ENCODE data around the gene GCKR. TPM values are rescaled to one million over a fixed set of nuclear protein-coding genes. Genes with fewer than 3 reads are reported as not detected.

GCKR gene
- polyA plus RNA-seq, 1 donor from 2014 or later = 2.5 TPM

DNA sequence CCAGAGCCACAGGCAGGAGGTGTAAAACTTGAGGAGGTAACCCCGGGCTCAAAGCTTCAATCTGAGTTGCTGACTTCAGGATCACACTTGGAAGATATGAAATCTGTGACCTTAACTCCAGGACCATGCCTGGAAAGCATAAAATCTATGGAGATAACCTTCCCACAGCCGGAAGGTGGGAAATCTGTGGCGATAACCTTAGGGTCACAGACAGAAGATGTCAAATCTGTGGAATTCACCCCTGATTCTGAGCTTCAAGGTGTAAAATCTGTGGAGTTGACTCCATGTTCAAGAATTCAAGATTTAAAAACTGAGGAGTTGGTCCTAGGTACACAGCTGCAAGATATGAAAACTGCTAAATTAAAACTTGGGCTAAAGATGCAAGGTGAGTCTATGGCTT is 74.6 kb downstream of the GCKR start:
- H4K20me1 ChIP-seq (ENCODE audit: insufficient read depth) = no peaks in the 10 kb centered on the region
- no peaks in the 10 kb centered on the region for H3K79me2 ChIP-seq (replicated peaks; ENCODE audit: insufficient read depth, low read length)
- no peaks in the 10 kb centered on the region for H3F3A ChIP-seq (ENCODE audit: insufficient read depth, low read length, poor library complexity, severe bottlenecking)
- no peak overlapping the region for H3K27ac ChIP-seq (ENCODE audit: low read length)
- H3K27me3 ChIP-seq (ENCODE audit: insufficient read depth, low read depth, low read length) = no peaks in the 10 kb centered on the region
- no peak overlapping the region for H3K4me2 ChIP-seq (ENCODE audit: low read length)
- no peak overlapping the region for H2AFZ ChIP-seq (ENCODE audit: low read depth, low read length)
- no peak overlapping the region for H3K9ac ChIP-seq (ENCODE audit: low read length)
- TF ChIP-seq SMC3 (conservative IDR thresholded peaks at IDR 0.05; ENCODE audit: poor library complexity) = no peak
- TF ChIP-seq, protein P1, sequence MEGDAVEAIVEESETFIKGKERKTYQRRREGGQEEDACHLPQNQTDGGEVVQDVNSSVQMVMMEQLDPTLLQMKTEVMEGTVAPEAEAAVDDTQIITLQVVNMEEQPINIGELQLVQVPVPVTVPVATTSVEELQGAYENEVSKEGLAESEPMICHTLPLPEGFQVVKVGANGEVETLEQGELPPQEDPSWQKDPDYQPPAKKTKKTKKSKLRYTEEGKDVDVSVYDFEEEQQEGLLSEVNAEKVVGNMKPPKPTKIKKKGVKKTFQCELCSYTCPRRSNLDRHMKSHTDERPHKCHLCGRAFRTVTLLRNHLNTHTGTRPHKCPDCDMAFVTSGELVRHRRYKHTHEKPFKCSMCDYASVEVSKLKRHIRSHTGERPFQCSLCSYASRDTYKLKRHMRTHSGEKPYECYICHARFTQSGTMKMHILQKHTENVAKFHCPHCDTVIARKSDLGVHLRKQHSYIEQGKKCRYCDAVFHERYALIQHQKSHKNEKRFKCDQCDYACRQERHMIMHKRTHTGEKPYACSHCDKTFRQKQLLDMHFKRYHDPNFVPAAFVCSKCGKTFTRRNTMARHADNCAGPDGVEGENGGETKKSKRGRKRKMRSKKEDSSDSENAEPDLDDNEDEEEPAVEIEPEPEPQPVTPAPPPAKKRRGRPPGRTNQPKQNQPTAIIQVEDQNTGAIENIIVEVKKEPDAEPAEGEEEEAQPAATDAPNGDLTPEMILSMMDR (IDR thresholded peaks at IDR 0.05; ENCODE audit: poor library complexity, severe bottlenecking) = no peak
- TF ChIP-seq RAD21 (conservative IDR thresholded peaks at IDR 0.05) = no peak
- no peak for TF ChIP-seq MXI1 (conservative IDR thresholded peaks at IDR 0.05; ENCODE audit: poor library complexity, severe bottlenecking)
- TF ChIP-seq POLR2AphosphoS5 (IDR thresholded peaks at IDR 0.05) = no peak
- TF ChIP-seq TAF1 (IDR thresholded peaks at IDR 0.05; ENCODE audit: low read depth) = no peak
- H3K9me3 ChIP-seq (ENCODE audit: low read length) = no peaks in the 10 kb centered on the region
- no peak overlapping the region for H3K4me3 ChIP-seq (ENCODE audit: low read length)
- H3K36me3 ChIP-seq (ENCODE audit: insufficient read depth, low read length) = no peaks in the 10 kb centered on the region
- no peaks in the 10 kb centered on the region for H3K9me2 ChIP-seq (ENCODE audit: insufficient read depth, low read length)

DNA sequence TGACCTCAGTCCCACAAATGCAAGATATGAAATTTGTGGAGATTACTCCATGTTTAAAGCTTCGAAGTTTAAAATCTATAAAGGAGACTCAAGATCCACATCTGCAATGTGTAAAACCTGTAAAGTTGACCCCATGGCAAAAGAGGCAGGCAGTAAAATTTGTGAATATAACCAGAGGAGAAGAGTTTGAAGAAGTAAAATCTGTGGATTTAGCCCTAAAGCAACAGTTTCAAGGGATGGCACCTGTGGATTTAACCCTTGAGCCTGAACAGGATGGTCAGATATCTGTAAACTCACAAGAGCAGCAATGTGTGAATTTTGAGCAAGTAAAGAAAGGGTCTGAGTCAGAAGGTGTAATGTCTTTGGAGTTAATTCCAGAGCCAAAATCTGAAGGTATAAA is 75.0 kb downstream of the GCKR start:
- Histone ChIP-seq H2AFZ (ENCODE audit: low read depth, low read length) (no peak overlapping the region), H3K9me2 (ENCODE audit: insufficient read depth, low read length) (no peaks in the 10 kb centered on the region), H3K9me3 (ENCODE audit: low read length) (no peaks in the 10 kb centered on the region), H3K4me3 (ENCODE audit: low read length) (no peak overlapping the region), H3K9ac (ENCODE audit: low read length) (no peak overlapping the region), H3K79me2 (replicated peaks; ENCODE audit: insufficient read depth, low read length) (no peaks in the 10 kb centered on the region), H3K4me2 (ENCODE audit: low read length) (no peak overlapping the region), H4K20me1 (ENCODE audit: insufficient read depth) (no peaks in the 10 kb centered on the region), H3F3A (ENCODE audit: insufficient read depth, low read length, poor library complexity, severe bottlenecking) (no peaks in the 10 kb centered on the region), H3K27me3 (ENCODE audit: insufficient read depth, low read depth, low read length) (no peaks in the 10 kb centered on the region), H3K36me3 (ENCODE audit: insufficient read depth, low read length) (no peaks in the 10 kb centered on the region), H3K27ac (ENCODE audit: low read length) (no peak overlapping the region)
- TF ChIP-seq, protein P1 (IDR thresholded peaks at IDR 0.05; ENCODE audit: poor library complexity, severe bottlenecking) = no peak
- TF ChIP-seq EZH2 (IDR thresholded peaks at IDR 0.05; ENCODE audit: borderline replicate concordance, insufficient read depth, low read length, poor library complexity, severe bottlenecking) (no peak), POLR2AphosphoS5 (IDR thresholded peaks at IDR 0.05) (no peak), RAD21 (conservative IDR thresholded peaks at IDR 0.05) (no peak)
- TF ChIP-seq, protein P2, sequence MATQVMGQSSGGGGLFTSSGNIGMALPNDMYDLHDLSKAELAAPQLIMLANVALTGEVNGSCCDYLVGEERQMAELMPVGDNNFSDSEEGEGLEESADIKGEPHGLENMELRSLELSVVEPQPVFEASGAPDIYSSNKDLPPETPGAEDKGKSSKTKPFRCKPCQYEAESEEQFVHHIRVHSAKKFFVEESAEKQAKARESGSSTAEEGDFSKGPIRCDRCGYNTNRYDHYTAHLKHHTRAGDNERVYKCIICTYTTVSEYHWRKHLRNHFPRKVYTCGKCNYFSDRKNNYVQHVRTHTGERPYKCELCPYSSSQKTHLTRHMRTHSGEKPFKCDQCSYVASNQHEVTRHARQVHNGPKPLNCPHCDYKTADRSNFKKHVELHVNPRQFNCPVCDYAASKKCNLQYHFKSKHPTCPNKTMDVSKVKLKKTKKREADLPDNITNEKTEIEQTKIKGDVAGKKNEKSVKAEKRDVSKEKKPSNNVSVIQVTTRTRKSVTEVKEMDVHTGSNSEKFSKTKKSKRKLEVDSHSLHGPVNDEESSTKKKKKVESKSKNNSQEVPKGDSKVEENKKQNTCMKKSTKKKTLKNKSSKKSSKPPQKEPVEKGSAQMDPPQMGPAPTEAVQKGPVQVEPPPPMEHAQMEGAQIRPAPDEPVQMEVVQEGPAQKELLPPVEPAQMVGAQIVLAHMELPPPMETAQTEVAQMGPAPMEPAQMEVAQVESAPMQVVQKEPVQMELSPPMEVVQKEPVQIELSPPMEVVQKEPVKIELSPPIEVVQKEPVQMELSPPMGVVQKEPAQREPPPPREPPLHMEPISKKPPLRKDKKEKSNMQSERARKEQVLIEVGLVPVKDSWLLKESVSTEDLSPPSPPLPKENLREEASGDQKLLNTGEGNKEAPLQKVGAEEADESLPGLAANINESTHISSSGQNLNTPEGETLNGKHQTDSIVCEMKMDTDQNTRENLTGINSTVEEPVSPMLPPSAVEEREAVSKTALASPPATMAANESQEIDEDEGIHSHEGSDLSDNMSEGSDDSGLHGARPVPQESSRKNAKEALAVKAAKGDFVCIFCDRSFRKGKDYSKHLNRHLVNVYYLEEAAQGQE (IDR thresholded peaks at IDR 0.05; ENCODE audit: borderline replicate concordance) = no peak
